H9 (cell line): ENCODE results near the gene CHRNA9. TPM values are rescaled to one million over a fixed set of nuclear protein-coding genes. Genes with fewer than 3 reads are reported as not detected.

Experiments used
- DNase-seq: peaks from one replicate; pipeline ENCODE4 v3.0.0-alpha.2; 2017
- H2AFZ ChIP-seq: one replicate; pipeline ENCODE4 v1.6.1; 2013; ENCODE audit warnings: mild to moderate bottlenecking, low read length, control low read depth, moderate library complexity
- H2AK5ac ChIP-seq: 2 replicates; pipeline ENCODE4 v1.6.1; 2013; ENCODE audit warnings: low read length, control low read depth, mixed read lengths; ENCODE audit not compliant: insufficient read length
- H2BK120ac ChIP-seq: one replicate; pipeline ENCODE4 v1.6.1; 2013; ENCODE audit warnings: low read depth, mild to moderate bottlenecking, low read length, control low read depth, inconsistent platforms; ENCODE audit not compliant: poor library complexity, severe bottlenecking
- H2BK12ac ChIP-seq: 2 replicates; pipeline ENCODE4 v1.6.1; 2013; ENCODE audit warnings: low read length, control low read depth, mixed read lengths, low read depth; ENCODE audit not compliant: insufficient read length
- H2BK15ac ChIP-seq: 2 replicates; pipeline ENCODE4 v1.6.1; 2013; ENCODE audit warnings: low read depth, low read length, control low read depth
- H2BK20ac ChIP-seq: one replicate; pipeline ENCODE4 v1.6.1; 2013; ENCODE audit warnings: low read depth, mild to moderate bottlenecking, low read length, control low read depth, inconsistent platforms; ENCODE audit not compliant: poor library complexity, severe bottlenecking
- H2BK5ac ChIP-seq: 2 replicates; pipeline ENCODE4 v1.6.1; 2013; ENCODE audit warnings: low read length, control low read depth, mixed read lengths; ENCODE audit not compliant: insufficient read length
- H3K14ac ChIP-seq: 2 replicates; pipeline ENCODE4 v1.6.1; 2013; ENCODE audit warnings: low read length, control low read depth; ENCODE audit not compliant: insufficient read depth
- H3K18ac ChIP-seq: 2 replicates; pipeline ENCODE4 v1.6.1; 2013; ENCODE audit warnings: low read depth, mild to moderate bottlenecking, mixed read lengths, low read length, control low read depth; ENCODE audit not compliant: insufficient read length
- H3K23ac ChIP-seq: 2 replicates; pipeline ENCODE4 v1.6.1; 2013; ENCODE audit warnings: low read length, control low read depth, mixed read lengths, low read depth; ENCODE audit not compliant: insufficient read length
- H3K23me2 ChIP-seq: 2 replicates; pipeline ENCODE4 v1.6.1; 2013; ENCODE audit warnings: low read depth, mild to moderate bottlenecking, mixed read lengths, low read length, control low read depth; ENCODE audit not compliant: insufficient read length, poor library complexity, severe bottlenecking
- H3K27ac ChIP-seq: 2 replicates; pipeline ENCODE4 v1.5.1; 2013; ENCODE audit warnings: low read length, control low read depth, mixed read lengths, low read depth; ENCODE audit not compliant: insufficient read length
- H3K27me3 ChIP-seq: 2 replicates; pipeline ENCODE4 v1.6.1; 2013; ENCODE audit warnings: low read length, control low read depth, inconsistent platforms; ENCODE audit not compliant: insufficient read depth
- H3K4ac ChIP-seq: 2 replicates; pipeline ENCODE4 v1.6.1; 2013; ENCODE audit warnings: low read depth, mild to moderate bottlenecking, control low read depth, inconsistent platforms, low read length, moderate library complexity
- H3K4me1 ChIP-seq: 2 replicates; pipeline ENCODE4 v1.6.1; 2013; ENCODE audit warnings: low read length, control low read depth, inconsistent platforms; ENCODE audit not compliant: insufficient read depth
- H3K4me2 ChIP-seq: 2 replicates; pipeline ENCODE4 v1.6.1; 2013; ENCODE audit warnings: low read length, control low read depth, mixed read lengths; ENCODE audit not compliant: insufficient read length, insufficient read depth
- H3K56ac ChIP-seq: 2 replicates; pipeline ENCODE4 v1.6.1; 2013; ENCODE audit warnings: low read depth, mild to moderate bottlenecking, mixed read lengths, low read length, control low read depth; ENCODE audit not compliant: insufficient read length
- H3K79me1 ChIP-seq: 2 replicates; pipeline ENCODE4 v1.6.1; 2013; ENCODE audit warnings: low read depth, mild to moderate bottlenecking, moderate library complexity, low read length, control low read depth, inconsistent platforms; ENCODE audit not compliant: insufficient read depth, poor library complexity, severe bottlenecking
- H3K79me2 ChIP-seq: 2 replicates; pipeline ENCODE4 v1.6.1; 2013; ENCODE audit warnings: low read length, control low read depth, inconsistent platforms; ENCODE audit not compliant: insufficient read depth
- H3K9ac ChIP-seq: 2 replicates; pipeline ENCODE4 v1.6.1; 2013; ENCODE audit warnings: low read length, control low read depth, mixed read lengths; ENCODE audit not compliant: insufficient read length; ENCODE audit errors: extremely low read depth
- H3K9me3 ChIP-seq: one replicate; pipeline ENCODE4 v1.6.1; 2013; ENCODE audit warnings: low read depth, low read length, inconsistent platforms; ENCODE audit not compliant: control insufficient read depth
- H3T11ph ChIP-seq: one replicate; pipeline ENCODE4 v1.6.1; 2013; ENCODE audit warnings: mild to moderate bottlenecking, low read length, control low read depth, inconsistent platforms
- H4K20me1 ChIP-seq: one replicate; pipeline ENCODE4 v1.6.1; 2013; ENCODE audit not compliant: control insufficient read depth, insufficient read length, insufficient read depth
- H4K5ac ChIP-seq: 2 replicates; pipeline ENCODE4 v1.6.1; 2013; ENCODE audit warnings: low read depth, mild to moderate bottlenecking, mixed read lengths, low read length, control low read depth; ENCODE audit not compliant: insufficient read length
- H4K8ac ChIP-seq: replicated peaks from 2 replicates; pipeline ENCODE4 v1.6.1; 2013; ENCODE audit warnings: low read length, control low read depth, mixed read lengths, low read depth; ENCODE audit not compliant: insufficient read length
- H4K91ac ChIP-seq: 2 replicates; pipeline ENCODE4 v1.6.1; 2013; ENCODE audit warnings: low read depth, mild to moderate bottlenecking, moderate library complexity, mixed read lengths, low read length, control low read depth; ENCODE audit not compliant: insufficient read length
- H3K27ac Mint-ChIP-seq, 3 experiments: 2 replicates in 2 of 3; 3 replicates in 1 of 3; pipeline ENCODE4 v1.8.0; 2020 to 2021; ENCODE audit warnings: mixed read lengths in 3 of 3, mild to moderate bottlenecking in 1 of 3, moderate library complexity in 1 of 3
- H3K27me3 Mint-ChIP-seq: 2 replicates; pipeline ENCODE4 v1.8.0; 2021; ENCODE audit warnings: low read depth, mild to moderate bottlenecking, moderate library complexity, mixed read lengths
- H3K36me3 Mint-ChIP-seq, 3 experiments: 2 replicates in 2 of 3; 3 replicates in 1 of 3; pipeline ENCODE4 v1.8.0; 2020 to 2021; ENCODE audit warnings: low read depth in 3 of 3, mixed read lengths in 3 of 3; ENCODE audit not compliant: insufficient read depth in 1 of 3
- H3K4me1 Mint-ChIP-seq, 2 experiments: 2 replicates each; pipeline ENCODE4 v1.8.0; 2020; ENCODE audit warnings: mixed read lengths in 2 of 2
- H3K4me3 Mint-ChIP-seq, 2 experiments: 2 replicates in 1 of 2; 3 replicates in 1 of 2; pipeline ENCODE4 v1.8.0; 2020 to 2021; ENCODE audit warnings: mild to moderate bottlenecking in 2 of 2, mixed read lengths in 2 of 2, moderate library complexity in 1 of 2
- H3K9me3 Mint-ChIP-seq, 2 experiments: 2 replicates in 1 of 2; 3 replicates in 1 of 2; pipeline ENCODE4 v1.8.0; 2020; ENCODE audit warnings: mild to moderate bottlenecking in 2 of 2, mixed read lengths in 2 of 2, moderate library complexity in 1 of 2
- WGBS: extraction: QIAGEN DNeasy Blood & Tissue Kit; methylation state at CpG from one replicate; pipeline ENCODE4 v1.1.7; 2013; ENCODE audit warnings: missing lambda C conversion rate, low lambda C conversion rate, mixed read lengths; ENCODE audit not compliant: insufficient read length; ENCODE audit errors: extremely low coverage; 5-methylcytosine and 5-hydroxymethylcytosine counted together
- total RNA-seq: library from RNA; stranded (reverse); gene quantifications from 2 replicates; pipeline ENCODE4 v1.2.1, GENCODE V29; 2021
- TF ChIP-seq, protein P1 (sequence below): fragments of 200-600 bp; sonication (generic); conservative IDR thresholded peaks from 3 replicates; pipeline ENCODE4 v1.8.0; 2021; ENCODE audit warnings: antibody characterized with exemption, mild to moderate bottlenecking

Gene CHRNA9
- total RNA-seq, 1 experiment from 2014 or later = 1.2 TPM

DNA sequence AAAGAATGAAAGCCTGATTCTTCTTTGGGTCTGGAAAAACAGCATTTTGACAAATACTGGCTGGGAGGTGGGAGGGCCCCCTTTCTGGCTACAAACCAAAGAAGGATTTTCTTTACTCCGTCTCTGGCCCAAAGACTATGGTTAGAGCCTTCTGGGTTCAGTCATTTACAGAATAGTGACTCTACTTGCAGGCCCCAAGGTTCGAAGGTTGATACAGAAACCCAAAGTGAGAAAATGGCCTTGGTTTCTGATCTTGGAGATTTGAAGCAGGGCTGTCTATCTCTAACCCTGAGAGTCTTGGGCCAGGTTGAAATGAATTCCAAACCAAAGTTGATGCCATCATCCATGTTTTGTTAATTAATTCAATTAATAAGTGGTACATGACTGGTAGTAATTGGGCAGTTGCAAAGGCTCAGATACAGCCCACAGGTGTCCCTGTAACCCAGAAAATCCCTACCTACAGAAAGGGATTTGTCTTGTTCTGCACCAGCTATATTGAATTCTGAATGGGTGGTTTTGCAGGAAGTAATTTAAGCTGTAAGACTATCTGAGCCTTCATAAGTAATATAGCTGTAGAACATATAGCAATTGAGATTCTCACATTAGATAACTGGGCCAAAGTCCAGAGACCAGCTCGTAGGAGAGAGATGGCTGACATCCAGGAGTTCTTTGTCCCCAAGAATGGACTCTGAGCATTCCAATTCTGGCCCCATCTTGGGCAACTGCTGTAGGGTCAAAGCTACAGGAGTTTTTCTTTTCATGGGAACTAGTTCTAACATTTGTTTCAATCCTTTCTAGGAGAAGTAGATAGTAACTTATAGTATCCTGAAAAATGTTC is 34.5 kb downstream of the CHRNA9 start:
- no peak overlapping the region for H2BK15ac ChIP-seq
- H3K9me3 Mint-ChIP-seq = no peaks in the 10 kb centered on the region
- no CpG with 5 or more reads among the region's 3 CpGs for WGBS

More for the DNA sequence above, 34.5 kb downstream of the CHRNA9 start:
- Mint-ChIP-seq H3K4me1 (peaks cover 0 to 5% of the 10 kb centered on the region in 2 experiments; a peak in 1 of 4 replicates), H3K4me3 (no peak overlapping the region), H3K27ac (no peak overlapping the region), H3K36me3 (no peaks in the 10 kb centered on the region; a peak in 1 of 7 replicates), H3K27me3 (peaks cover 3% of the 10 kb centered on the region; the same call in 1 of the 2 replicates)
- no peak overlapping the region for H3K4ac ChIP-seq
- H2BK120ac ChIP-seq = no peak overlapping the region
- H3K27ac ChIP-seq = no peak overlapping the region
- H3K79me2 ChIP-seq = no peaks in the 10 kb centered on the region
- no peak overlapping the region for H3K23ac ChIP-seq
- TF ChIP-seq, protein P1, sequence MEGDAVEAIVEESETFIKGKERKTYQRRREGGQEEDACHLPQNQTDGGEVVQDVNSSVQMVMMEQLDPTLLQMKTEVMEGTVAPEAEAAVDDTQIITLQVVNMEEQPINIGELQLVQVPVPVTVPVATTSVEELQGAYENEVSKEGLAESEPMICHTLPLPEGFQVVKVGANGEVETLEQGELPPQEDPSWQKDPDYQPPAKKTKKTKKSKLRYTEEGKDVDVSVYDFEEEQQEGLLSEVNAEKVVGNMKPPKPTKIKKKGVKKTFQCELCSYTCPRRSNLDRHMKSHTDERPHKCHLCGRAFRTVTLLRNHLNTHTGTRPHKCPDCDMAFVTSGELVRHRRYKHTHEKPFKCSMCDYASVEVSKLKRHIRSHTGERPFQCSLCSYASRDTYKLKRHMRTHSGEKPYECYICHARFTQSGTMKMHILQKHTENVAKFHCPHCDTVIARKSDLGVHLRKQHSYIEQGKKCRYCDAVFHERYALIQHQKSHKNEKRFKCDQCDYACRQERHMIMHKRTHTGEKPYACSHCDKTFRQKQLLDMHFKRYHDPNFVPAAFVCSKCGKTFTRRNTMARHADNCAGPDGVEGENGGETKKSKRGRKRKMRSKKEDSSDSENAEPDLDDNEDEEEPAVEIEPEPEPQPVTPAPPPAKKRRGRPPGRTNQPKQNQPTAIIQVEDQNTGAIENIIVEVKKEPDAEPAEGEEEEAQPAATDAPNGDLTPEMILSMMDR = no peak
- H3K18ac ChIP-seq = no peak overlapping the region
- no peak overlapping the region for H3K9ac ChIP-seq
- H4K5ac ChIP-seq = no peak overlapping the region
- no peak overlapping the region for H2AK5ac ChIP-seq
- peaks cover 2% of the 10 kb centered on the region; the same call in 1 of the 2 replicates for H3K4me1 ChIP-seq
- H2AFZ ChIP-seq = no peak overlapping the region
- no peak overlapping the region for H2BK20ac ChIP-seq
- H3K79me1 ChIP-seq = no peaks in the 10 kb centered on the region
- no peak overlapping the region for H3K4me2 ChIP-seq
- no peaks in the 10 kb centered on the region for H3K23me2 ChIP-seq
- no peaks in the 10 kb centered on the region for H3K27me3 ChIP-seq
- no peak overlapping the region for H2BK12ac ChIP-seq
- H4K8ac ChIP-seq = no peak overlapping the region
- H3K14ac ChIP-seq = no peak overlapping the region
- no peaks in the 10 kb centered on the region for H4K20me1 ChIP-seq
- no peak overlapping the region for H3K56ac ChIP-seq
- DNase-seq = no peak
- no peak overlapping the region for H3T11ph ChIP-seq
- no peak overlapping the region for H4K91ac ChIP-seq
- no peaks in the 10 kb centered on the region for H3K9me3 ChIP-seq
- H2BK5ac ChIP-seq = no peak overlapping the region
